ENCODE data around the gene C2CD5.
"Not testable (repeated sequence)": the region's sequence is repeated elsewhere in the genome, so short reads cannot be mapped to it uniquely, and the experiment has no call there.

C2CD5 gene

DNA sequence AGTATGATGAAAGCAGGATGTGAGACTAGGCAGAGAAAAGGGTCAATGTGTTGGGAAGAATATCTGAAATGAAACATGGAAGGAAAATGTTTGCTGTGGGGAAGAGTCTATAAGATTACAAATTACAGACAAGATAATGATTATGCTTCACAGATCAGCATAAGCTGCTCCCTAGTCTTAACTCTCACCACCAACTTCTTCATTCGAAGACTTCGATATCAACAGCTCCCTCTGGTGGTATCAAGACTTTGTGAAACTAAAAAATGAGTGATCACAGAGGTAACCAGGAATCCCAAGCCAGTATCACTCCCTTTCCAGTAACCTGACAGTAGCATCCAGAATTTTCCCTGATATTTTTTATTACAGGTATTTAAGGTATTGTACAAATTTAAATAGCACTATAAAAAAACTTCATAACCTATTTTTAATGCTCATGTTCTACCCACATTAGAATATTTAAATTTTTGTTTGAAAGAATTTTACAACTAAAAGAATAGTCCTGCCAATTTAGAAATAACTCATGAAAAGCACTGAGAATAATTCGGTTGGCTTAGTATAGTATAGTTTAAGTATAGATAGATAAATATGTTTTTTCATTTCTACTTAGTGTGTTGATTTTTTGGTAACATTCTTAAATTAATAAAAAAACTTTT, 84.4 kb downstream of the C2CD5 start:
- no peak overlapping the region for H3K9ac ChIP-seq (ENCODE audit: low read length)
- H3K4me1 ChIP-seq (ENCODE audit: control insufficient read depth, insufficient read depth, low read length), result no peaks in the 10 kb centered on the region
- H3K4me3 ChIP-seq (ENCODE audit: low read length), result no peak overlapping the region
- H3K36me3 ChIP-seq (ENCODE audit: control insufficient read depth, insufficient read depth, low read length), result no peaks in the 10 kb centered on the region
- H3K27me3 ChIP-seq (ENCODE audit: control insufficient read depth, insufficient read depth, low read length), result no peaks in the 10 kb centered on the region
- no peak overlapping the region for H3K27ac ChIP-seq (ENCODE audit: low read depth, low read length)

DNA sequence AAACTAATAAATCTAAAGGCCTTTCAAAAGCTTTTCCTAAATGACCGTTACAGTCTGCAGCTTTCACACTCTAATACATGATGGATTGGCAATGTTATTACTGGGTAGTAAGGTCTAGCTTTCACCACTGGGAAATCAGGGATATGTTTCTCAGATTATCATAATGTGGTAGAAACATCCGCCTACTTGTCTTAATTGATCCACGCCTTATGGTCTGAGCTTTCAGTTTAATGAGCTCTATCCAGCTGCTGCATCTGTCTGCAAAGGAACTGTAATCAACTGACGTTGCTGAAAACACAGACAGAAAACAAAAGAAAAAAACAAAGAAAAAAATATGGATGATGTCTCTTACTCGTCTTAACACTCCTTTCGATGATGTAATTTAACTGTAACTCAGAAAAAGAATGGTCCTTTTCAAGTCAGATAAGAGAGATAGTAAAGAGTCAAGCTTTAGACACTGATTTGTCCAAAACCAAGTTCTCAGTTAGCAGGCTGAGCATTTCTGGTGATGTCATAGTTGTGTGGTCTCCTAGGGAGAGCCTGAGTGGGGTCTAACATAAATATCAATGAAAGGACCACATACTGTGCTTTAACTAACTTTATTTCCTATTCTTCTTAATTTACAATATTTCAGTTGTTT, 85.9 kb downstream of the C2CD5 start:
- Histone ChIP-seq H3K4me1 (ENCODE audit: control insufficient read depth, insufficient read depth, low read length) (no peaks in the 10 kb centered on the region), H3K36me3 (ENCODE audit: control insufficient read depth, insufficient read depth, low read length) (no peaks in the 10 kb centered on the region), H3K4me3 (ENCODE audit: low read length) (no peak overlapping the region), H3K27me3 (ENCODE audit: control insufficient read depth, insufficient read depth, low read length) (no peaks in the 10 kb centered on the region), H3K27ac (ENCODE audit: low read depth, low read length) (no peak overlapping the region), H3K9ac (ENCODE audit: low read length) (no peak overlapping the region)

DNA sequence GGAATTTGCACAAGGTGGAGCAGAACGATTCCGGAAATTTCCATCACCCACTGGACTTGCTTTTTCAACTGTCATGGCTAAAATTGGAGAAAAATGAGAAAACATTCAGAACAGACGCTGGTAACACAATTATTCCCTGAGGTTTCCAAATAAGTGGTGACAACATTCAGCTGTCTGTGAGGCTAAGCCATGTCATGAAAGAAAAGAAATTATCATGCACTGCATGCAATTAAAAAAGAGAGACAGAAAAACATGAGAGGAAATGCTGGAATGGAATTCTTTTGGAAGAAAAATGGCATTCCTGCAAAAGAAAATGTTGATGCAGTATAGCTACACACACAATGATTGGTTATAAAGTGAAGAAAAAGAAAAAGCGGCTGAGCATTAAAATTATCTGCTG, 87.3 kb downstream of the C2CD5 start:
- Histone ChIP-seq H3K9ac (ENCODE audit: low read length) (no peak overlapping the region), H3K4me3 (ENCODE audit: low read length) (no peak overlapping the region), H3K4me1 (ENCODE audit: control insufficient read depth, insufficient read depth, low read length) (no peaks in the 10 kb centered on the region), H3K36me3 (ENCODE audit: control insufficient read depth, insufficient read depth, low read length) (peaks cover 2% of the 10 kb centered on the region), H3K27me3 (ENCODE audit: control insufficient read depth, insufficient read depth, low read length) (no peaks in the 10 kb centered on the region), H3K27ac (ENCODE audit: low read depth, low read length) (no peak overlapping the region)

DNA sequence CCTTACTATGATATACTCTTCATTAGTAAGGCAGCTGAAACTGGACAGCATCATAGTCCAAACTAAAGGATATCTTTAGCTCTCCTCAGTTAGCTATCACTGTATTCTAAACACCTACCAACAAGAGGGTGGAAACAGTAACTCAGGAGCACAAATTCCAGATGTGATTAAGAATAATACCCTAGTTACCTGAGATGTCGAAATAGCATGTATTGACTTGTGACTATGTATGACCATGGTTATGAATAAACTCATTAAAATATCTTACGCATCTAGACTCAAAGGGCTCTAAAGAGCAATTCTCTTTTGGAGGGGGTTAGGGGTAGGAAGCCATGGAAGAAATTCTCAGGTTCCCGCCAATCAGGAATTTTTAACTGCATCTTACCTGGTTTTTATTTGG, 90.8 kb downstream of the C2CD5 start:
- Histone ChIP-seq H3K9ac (ENCODE audit: low read length) (no peak overlapping the region), H3K4me3 (ENCODE audit: low read length) (no peak overlapping the region), H3K36me3 (ENCODE audit: control insufficient read depth, insufficient read depth, low read length) (peaks cover 4% of the 10 kb centered on the region), H3K4me1 (ENCODE audit: control insufficient read depth, insufficient read depth, low read length) (no peaks in the 10 kb centered on the region), H3K27ac (ENCODE audit: low read depth, low read length) (no peak overlapping the region), H3K27me3 (ENCODE audit: control insufficient read depth, insufficient read depth, low read length) (no peaks in the 10 kb centered on the region)

DNA sequence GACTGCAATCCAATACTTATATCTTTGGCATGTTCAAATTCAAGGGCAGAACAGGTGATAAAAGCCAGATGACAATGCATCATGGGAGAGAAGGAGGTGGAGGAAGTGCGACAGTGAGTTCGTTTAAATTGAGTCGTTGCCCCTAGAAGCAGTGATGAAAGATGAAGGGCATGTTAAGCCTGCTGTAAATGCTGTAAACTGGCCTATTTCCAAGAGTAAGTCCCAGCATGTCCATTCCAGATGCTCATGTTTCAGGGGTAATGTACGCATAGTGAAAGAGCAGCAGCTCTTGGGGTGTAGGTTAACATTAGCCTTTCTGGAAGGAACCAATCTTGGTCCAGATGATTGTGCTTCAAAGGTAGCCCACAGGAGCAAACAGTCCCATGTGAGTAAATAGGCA, 97.1 kb downstream of the C2CD5 start:
- Histone ChIP-seq H3K4me1 (ENCODE audit: control insufficient read depth, insufficient read depth, low read length) (no peaks in the 10 kb centered on the region), H3K9ac (ENCODE audit: low read length) (no peak overlapping the region), H3K27ac (ENCODE audit: low read depth, low read length) (no peak overlapping the region), H3K4me3 (ENCODE audit: low read length) (no peak overlapping the region), H3K36me3 (ENCODE audit: control insufficient read depth, insufficient read depth, low read length) (peaks cover 2% of the 10 kb centered on the region), H3K27me3 (ENCODE audit: control insufficient read depth, insufficient read depth, low read length) (no peaks in the 10 kb centered on the region)

DNA sequence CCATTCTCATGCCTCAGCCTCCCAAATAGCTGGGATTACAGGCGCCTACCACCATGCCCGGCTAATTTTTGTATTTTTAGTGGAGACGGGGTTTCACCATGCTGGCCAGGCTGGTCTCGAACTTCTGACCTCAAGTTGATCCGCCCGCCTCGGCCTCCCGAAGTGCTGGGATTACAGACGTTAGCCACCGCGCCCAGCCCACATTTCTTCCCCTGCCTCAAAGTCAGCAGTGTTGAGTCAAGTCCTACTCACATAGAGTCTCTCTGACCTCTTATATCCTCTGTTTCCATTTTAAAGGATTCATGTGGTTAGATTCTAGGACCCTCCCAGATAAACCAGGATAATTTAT, 100.1 kb downstream of the C2CD5 start:
- not testable (repeated sequence) for H3K4me3 ChIP-seq (ENCODE audit: low read length); H3K9ac ChIP-seq (ENCODE audit: low read length); H3K36me3 ChIP-seq (ENCODE audit: control insufficient read depth, insufficient read depth, low read length); H3K27me3 ChIP-seq (ENCODE audit: control insufficient read depth, insufficient read depth, low read length); H3K27ac ChIP-seq (ENCODE audit: low read depth, low read length); H3K4me1 ChIP-seq (ENCODE audit: control insufficient read depth, insufficient read depth, low read length)

DNA sequence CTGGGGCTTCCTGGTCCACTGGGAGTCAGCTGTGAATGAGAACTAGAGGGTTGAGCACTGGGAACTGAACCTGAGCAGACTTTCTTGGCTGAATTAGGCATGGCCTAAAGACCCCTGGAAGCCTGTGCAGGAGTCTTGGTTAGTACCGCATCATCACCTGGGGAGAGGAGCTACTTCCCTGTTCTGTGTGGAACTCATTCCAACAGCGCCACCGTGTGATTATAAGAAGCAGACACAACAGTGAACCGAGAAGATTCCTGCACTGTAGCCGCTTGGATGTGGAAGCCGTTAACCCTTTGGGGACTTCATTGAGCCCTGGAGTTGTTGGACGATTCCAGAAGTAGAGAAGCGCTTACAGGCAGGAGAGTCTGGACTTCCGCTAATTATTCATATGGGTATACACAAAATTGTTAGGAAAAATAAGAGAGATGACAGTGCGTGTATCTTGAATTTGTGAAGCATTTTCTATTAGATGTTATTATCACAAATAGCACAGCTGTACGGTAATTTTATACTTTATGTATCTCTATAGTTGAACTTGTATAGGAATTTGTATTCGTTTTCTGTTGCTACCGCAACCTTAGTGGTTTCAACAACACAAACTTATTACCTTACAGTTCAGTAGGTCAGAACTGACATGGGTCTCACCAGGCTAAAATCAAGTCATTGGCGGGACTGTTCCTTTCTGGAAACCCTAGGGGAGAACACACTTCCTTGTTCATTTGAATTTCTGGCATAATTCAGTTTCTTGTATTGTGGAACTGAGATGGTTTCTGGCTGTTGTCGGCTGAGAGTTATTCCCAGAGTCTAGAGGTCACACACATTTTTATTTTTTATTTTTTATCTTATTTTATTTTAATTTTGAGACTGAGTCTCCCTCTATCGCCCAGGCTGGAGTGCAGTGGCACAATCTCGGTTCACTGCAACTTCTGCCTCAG, 100.7 kb downstream of the C2CD5 start:
- Histone ChIP-seq H3K36me3 (ENCODE audit: control insufficient read depth, insufficient read depth, low read length) (no peaks in the 10 kb centered on the region), H3K27ac (ENCODE audit: low read depth, low read length) (no peak overlapping the region), H3K4me3 (ENCODE audit: low read length) (no peak overlapping the region), H3K9ac (ENCODE audit: low read length) (no peak overlapping the region), H3K4me1 (ENCODE audit: control insufficient read depth, insufficient read depth, low read length) (no peaks in the 10 kb centered on the region), H3K27me3 (ENCODE audit: control insufficient read depth, insufficient read depth, low read length) (no peaks in the 10 kb centered on the region)

DNA sequence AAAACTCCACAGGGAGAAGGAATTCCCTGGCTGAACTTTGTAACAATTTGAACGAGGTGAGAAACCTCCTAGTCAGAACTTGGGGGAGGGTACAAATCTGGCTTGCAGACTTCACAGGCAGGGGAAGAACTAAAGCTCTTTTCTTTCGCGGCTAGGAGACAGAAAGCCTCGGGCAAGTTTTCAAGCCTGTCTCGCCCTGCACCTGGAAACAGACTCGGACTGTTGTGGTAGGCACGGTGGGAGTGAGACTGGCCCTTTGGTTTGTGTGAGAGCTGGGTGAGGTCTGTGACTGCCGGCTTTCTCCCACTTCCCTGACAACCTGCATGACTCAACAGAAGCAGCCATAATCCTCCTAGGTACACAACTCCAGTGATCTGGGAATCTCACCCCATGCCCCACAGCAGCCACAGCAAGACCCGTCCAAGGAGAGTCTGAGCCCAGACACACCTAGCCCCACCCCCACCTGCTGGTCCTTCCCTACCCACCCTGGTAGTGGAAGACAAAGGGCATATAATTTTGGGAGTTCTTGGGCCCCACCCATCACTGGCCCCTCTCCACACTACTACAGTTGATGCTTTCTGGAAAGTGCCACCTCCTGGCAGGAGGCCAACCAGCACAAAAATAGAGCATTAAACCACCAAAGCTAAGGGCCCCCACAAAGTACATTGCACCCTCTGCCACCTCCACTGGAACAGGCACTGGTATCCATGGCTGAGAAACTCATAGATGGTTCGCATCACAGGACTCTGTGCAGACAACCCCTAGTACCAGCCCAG, 107.1 kb downstream of the C2CD5 start:
- Histone ChIP-seq H3K27me3 (ENCODE audit: control insufficient read depth, insufficient read depth, low read length) (no peaks in the 10 kb centered on the region), H3K9ac (ENCODE audit: low read length) (no peak overlapping the region), H3K27ac (ENCODE audit: low read depth, low read length) (no peak overlapping the region), H3K4me1 (ENCODE audit: control insufficient read depth, insufficient read depth, low read length) (no peaks in the 10 kb centered on the region), H3K4me3 (ENCODE audit: low read length) (no peak overlapping the region), H3K36me3 (ENCODE audit: control insufficient read depth, insufficient read depth, low read length) (no peaks in the 10 kb centered on the region)

DNA sequence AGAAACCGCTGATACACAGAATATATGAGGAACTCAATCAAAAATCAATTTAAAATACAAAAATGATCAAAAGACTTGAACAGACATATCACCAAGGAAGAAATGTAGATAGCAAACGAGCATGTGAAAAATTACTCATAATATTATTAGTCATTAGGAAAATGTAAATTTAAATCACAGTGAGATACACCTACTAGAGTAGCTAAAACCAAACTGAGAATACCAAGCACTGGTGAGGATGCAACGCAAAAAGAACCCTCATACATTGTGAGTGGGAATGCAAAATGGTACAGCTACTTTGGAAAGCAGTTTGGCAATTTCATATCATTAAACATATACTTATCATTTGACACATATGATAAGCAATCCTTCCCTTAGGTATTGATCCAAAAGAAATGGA, 108.8 kb downstream of the C2CD5 start:
- Histone ChIP-seq H3K36me3 (ENCODE audit: control insufficient read depth, insufficient read depth, low read length) (no peaks in the 10 kb centered on the region), H3K4me3 (ENCODE audit: low read length) (no peak overlapping the region), H3K9ac (ENCODE audit: low read length) (no peak overlapping the region), H3K27ac (ENCODE audit: low read depth, low read length) (no peak overlapping the region), H3K4me1 (ENCODE audit: control insufficient read depth, insufficient read depth, low read length) (no peaks in the 10 kb centered on the region), H3K27me3 (ENCODE audit: control insufficient read depth, insufficient read depth, low read length) (no peaks in the 10 kb centered on the region)

DNA sequence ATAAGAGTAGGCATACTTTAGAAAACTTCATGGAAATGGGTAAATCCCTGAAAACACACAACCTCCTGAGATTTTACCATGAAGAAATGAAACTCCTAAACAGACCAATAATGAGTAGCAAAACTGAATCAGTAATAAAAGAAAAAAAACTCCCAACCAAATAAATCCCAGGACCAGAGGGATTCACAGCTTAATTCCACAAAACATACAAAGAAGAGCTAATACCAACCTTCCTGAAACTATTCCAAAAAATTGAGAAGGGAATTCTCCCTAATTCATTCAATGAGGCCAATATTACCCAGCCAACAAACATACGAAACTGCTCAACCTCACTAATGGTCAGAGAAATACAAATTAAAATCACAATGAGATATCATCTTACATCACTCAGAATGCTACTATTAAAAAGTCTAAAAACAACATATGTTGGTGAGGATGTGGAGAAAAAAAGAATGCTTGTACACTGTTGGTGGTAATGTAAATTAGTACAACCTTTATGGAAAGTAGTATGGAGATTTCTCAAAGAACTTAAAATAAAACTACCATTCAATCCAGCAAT, 112.6 kb downstream of the C2CD5 start:
- no peak overlapping the region for H3K9ac ChIP-seq (ENCODE audit: low read length)
- H3K27me3 ChIP-seq (ENCODE audit: control insufficient read depth, insufficient read depth, low read length), result no peaks in the 10 kb centered on the region
- no peak overlapping the region for H3K4me3 ChIP-seq (ENCODE audit: low read length)
- no peaks in the 10 kb centered on the region for H3K4me1 ChIP-seq (ENCODE audit: control insufficient read depth, insufficient read depth, low read length)
- no peaks in the 10 kb centered on the region for H3K36me3 ChIP-seq (ENCODE audit: control insufficient read depth, insufficient read depth, low read length)
- no peak overlapping the region for H3K27ac ChIP-seq (ENCODE audit: low read depth, low read length)

DNA sequence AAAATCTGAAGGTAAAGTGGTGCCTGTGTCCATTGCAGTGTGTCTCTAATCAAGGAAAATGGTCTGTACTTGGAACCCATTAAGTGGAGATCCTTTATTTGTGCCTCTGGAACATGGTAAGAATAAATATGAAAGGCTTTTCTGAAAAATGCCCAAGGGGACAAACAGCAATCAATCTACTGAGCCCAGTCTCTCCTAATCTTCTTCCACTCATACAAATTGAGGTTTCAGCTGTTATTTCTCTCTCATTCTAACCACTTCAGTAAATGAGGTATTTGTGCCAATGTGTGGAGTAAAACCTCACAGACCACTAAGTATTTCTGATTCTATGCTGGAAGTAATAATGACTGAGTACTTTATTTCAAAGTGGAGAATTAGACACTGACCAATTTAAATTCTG, 127.5 kb downstream of the C2CD5 start:
- H3K4me1 ChIP-seq (ENCODE audit: control insufficient read depth, insufficient read depth, low read length), result peaks cover 4% of the 10 kb centered on the region
- H3K27ac ChIP-seq (ENCODE audit: low read depth, low read length), result no peak overlapping the region
- no peaks in the 10 kb centered on the region for H3K27me3 ChIP-seq (ENCODE audit: control insufficient read depth, insufficient read depth, low read length)
- no peaks in the 10 kb centered on the region for H3K36me3 ChIP-seq (ENCODE audit: control insufficient read depth, insufficient read depth, low read length)
- no peak overlapping the region for H3K4me3 ChIP-seq (ENCODE audit: low read length)
- no peak overlapping the region for H3K9ac ChIP-seq (ENCODE audit: low read length)
